ENCODE data around the gene DERL3.

DNA sequence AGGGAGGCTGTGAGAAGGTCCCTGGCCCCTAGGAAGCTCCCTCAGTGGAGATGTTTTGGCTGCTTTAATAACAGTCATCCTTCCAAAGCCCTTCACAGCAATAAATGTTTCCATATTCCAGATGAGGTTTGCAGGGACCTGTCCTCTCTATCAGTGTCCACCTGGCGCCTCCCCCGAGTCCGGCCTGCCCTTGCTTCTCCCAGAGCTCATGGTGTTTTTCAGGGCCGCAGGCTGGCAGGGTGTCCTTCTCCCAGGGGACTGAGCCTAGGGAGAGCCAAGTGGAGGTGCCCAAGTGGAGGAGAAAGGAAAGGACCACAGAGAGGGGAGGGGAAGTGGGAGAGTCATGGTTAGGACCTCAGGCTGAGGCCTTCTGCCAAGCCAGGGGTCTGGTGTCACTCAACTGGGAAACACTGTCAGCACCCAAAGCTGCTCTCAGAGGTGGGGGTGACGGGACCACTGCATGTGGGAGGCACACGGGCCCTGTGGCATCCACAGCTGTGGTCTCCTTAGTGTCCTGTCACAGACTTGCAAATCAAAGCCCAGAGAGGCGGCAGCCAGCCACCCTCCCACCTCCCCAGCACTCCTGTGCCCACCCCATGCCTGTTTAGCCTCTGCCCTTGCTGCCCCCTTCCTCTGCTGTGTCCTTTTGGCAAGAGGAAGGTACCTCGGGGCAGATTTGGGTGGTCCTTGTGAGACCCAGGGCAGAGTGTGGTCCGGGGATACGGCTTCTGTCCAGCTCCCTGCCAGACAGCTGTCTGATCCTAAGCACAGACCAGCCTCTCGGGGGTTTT lies 6.4 kb downstream of the DERL3 start:
- TF ChIP-seq, protein P1, sequence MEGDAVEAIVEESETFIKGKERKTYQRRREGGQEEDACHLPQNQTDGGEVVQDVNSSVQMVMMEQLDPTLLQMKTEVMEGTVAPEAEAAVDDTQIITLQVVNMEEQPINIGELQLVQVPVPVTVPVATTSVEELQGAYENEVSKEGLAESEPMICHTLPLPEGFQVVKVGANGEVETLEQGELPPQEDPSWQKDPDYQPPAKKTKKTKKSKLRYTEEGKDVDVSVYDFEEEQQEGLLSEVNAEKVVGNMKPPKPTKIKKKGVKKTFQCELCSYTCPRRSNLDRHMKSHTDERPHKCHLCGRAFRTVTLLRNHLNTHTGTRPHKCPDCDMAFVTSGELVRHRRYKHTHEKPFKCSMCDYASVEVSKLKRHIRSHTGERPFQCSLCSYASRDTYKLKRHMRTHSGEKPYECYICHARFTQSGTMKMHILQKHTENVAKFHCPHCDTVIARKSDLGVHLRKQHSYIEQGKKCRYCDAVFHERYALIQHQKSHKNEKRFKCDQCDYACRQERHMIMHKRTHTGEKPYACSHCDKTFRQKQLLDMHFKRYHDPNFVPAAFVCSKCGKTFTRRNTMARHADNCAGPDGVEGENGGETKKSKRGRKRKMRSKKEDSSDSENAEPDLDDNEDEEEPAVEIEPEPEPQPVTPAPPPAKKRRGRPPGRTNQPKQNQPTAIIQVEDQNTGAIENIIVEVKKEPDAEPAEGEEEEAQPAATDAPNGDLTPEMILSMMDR (IDR thresholded peaks at IDR 0.05; ENCODE audit: borderline replicate concordance, extremely low read depth, low read length, poor library complexity, severe bottlenecking), result no peak
- TF ChIP-seq EZH2 (IDR thresholded peaks at IDR 0.05; ENCODE audit: borderline replicate concordance, low read depth, low read length, severe bottlenecking), result no peak
